G401 (cell line): Measurements from ENCODE around the gene SUN3. TPM values are rescaled to one million over a fixed set of nuclear protein-coding genes. Genes with fewer than 3 reads are reported as not detected.
A peak's percentile ranks its signal among the peaks of the same experiment; 100 is the strongest.
"Not testable (repeated sequence)": the region's sequence is repeated elsewhere in the genome, so short reads cannot be mapped to it uniquely, and the experiment has no call there.

Experiments used
- DNase-seq: peaks from one replicate; pipeline ENCODE4 v3.0.0-alpha.2; 2015; ENCODE audit warnings: low spot score
- in situ Hi-C: cut with HindIII; loops from 2 replicates; pipeline ENCODE4 v1.10.0; 2016; ENCODE audit warnings: low sequenced_read_pairs, mixed read lengths
- total RNA-seq: library from RNA; depleted of rRNA; stranded (reverse); fragments of >200 nt; shearing (Covaris generic); gene quantifications from 2 replicates; pipeline ENCODE4 v1.2.3, GENCODE V29; 2014

The SUN3 gene
- total RNA-seq, 1 experiment from 2014 or later = 0.54 TPM

- DNase-seq = peak; percentile 81
- in situ Hi-C loops = no loop called here
Measured at GRCh38 chr7:48035301-48035966, 6.5 kb upstream of the SUN3 start, which contains the start of gene C7orf57. TSS of gene C7orf57 (plus strand) at chr7:48035543. CDS start at chr7:48036309, 766 bp downstream.

GRCh38 chr7:48033922-48034321, 5.0 kb upstream of the SUN3 start:
- in situ Hi-C loops = no loop called here
- DNase-seq = no peak

DNA sequence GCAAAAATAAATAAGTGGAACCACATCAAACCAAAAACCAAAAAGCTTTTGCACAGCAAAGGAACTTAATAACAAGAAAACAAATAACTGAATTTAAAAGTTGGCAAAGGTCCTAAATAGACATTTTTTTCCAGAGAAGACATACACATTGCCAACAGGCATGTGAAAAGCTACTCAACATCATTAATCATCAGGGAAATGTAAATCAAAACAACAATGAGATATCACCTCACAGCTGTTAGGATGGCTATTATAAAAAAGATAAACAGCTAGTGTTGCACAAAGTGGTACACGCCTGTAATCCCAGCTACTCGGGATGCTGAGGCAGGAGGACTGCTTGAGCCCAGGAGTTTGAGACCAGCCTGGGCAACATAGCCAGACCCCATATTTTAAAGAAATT, 2.2 kb upstream of the SUN3 start:
- no peak for DNase-seq
- in situ Hi-C loops = no loop called here

DNA sequence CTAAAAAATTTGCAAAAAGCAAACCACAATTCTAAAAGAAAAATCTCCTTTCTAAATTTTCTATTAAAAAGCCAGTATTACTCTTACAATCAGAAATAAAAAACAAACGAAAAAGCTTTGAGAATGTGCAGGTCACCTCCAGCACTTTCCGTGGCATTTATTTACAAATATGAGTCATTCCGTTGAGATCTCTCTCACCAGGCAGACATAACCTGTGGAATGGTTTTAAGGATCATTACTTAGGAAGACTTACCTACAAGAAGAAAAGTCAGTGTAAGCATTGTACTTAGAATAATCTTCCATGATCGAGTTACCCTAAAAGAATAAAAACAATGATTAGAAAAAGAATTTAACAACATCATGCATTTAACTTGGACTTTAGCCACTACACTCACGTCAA, 3.3 kb downstream of the SUN3 start:
- in situ Hi-C loops = no loop called here
- no peak for DNase-seq

- no peak for DNase-seq
- in situ Hi-C loops = no loop called here
Measured at GRCh38 chr7:48017674-48018073, 11.2 kb downstream of the SUN3 start.

DNA sequence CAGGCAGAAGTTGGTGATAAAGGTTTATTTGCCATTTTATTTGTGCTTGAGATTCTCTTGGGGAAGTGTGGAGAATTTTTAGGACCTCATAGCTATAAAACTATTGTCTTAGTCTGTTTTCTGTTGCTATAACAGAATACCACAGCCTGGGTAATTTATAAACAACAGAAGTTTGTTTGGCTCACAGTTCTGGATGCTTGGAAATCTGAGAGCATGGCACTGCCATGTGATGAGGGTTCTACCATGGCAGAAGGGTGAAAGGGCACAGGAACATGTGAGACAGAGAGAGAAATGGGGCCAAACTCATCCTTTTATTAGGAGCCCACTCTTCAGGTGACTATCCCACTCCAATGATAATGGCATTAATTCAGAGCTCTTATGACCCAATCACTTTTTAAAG, 12.3 kb downstream of the SUN3 start:
- DNase-seq = no peak
- in situ Hi-C loops = no loop called here

GRCh38 chr7:48011951-48012350, 17.0 kb downstream of the SUN3 start:
- in situ Hi-C loops = no loop called here

DNA sequence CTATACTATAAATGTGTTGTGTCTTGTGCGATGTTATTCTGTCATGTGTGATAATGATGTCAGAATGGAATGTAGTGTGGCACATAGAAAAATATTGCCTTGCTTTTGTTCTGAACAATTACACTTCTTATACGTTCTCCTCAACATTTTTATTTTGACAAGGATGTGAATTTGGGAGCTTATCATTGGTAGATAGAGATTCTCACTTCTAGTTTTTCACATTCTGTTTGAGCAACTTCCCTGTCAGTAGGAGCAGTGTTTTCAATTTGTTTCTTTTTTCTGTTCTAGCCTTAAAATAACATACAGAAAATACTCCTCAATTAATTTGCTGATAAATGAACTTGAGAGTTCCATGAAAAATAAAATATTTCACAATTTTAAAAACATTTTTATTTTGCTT, 17.6 kb downstream of the SUN3 start:
- DNase-seq = no peak
- in situ Hi-C loops = no loop called here

More at GRCh38 chr7:48011951-48012350, 17.0 kb downstream of the SUN3 start:
- DNase-seq = no peak

GRCh38 chr7:48009954-48010353, 19.0 kb downstream of the SUN3 start:
- no peak for DNase-seq
- in situ Hi-C loops = no loop called here

GRCh38 chr7:48009257-48009656, 19.6 kb downstream of the SUN3 start:
- no peak for DNase-seq
- in situ Hi-C loops = no loop called here

GRCh38 chr7:48006866-48007265, 22.0 kb downstream of the SUN3 start:
- in situ Hi-C loops = no loop called here
- DNase-seq = no peak

DNA sequence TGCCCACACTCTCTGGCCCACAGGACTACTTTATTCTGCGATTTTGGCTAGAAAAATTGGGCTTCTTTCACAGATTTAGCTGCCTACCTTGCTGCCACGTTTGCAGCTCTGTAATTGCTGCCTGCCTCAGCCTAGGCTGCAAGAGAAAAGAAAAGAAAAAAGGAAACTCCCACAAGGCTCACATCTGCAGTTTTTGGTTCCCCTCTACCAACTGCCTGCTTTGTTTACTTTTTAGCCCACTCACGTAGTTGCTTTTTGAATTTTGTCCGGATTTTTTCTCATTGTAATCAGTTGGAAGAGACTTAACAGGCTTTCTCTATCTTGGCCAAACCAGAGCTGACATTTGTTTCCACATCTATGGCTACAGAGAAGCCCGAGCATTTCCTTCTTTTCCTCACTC, 24.3 kb downstream of the SUN3 start:
- DNase-seq = no peak
- in situ Hi-C loops = no loop called here

- DNase-seq = no peak
Measured at GRCh38 chr7:48004032-48004431, 24.9 kb downstream of the SUN3 start.

DNA sequence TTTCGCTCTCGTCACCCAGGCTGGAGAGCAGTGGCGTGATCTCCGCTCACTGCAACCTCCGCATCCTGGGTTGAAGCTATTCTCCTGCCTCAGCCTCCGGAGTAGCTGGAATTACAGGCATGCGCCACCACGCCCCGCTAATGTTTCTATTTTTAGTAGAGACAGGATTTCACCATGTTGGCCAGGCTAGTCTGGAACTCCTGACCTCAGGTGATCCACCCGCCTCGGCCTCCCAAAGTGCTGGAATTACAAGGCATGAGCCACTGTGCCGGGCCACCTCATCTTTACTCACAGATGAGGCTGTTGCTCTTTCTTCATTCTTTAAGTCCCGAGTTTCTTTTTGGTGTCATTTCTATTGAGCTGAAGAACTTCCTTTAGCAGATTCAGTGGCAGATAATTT, 28.7 kb downstream of the SUN3 start:
- in situ Hi-C loops, DNase-seq: not testable (repeated sequence)

More at GRCh38 chr7:48004032-48004431, 24.9 kb downstream of the SUN3 start:
- in situ Hi-C loops = no loop called here

GRCh38 chr7:47999413-47999812, 29.5 kb downstream of the SUN3 start:
- in situ Hi-C loops = no loop called here
- DNase-seq = no peak

- DNase-seq = no peak
- in situ Hi-C loops = no loop called here
Measured at GRCh38 chr7:47992446-47992845, 36.5 kb downstream of the SUN3 start.

DNA sequence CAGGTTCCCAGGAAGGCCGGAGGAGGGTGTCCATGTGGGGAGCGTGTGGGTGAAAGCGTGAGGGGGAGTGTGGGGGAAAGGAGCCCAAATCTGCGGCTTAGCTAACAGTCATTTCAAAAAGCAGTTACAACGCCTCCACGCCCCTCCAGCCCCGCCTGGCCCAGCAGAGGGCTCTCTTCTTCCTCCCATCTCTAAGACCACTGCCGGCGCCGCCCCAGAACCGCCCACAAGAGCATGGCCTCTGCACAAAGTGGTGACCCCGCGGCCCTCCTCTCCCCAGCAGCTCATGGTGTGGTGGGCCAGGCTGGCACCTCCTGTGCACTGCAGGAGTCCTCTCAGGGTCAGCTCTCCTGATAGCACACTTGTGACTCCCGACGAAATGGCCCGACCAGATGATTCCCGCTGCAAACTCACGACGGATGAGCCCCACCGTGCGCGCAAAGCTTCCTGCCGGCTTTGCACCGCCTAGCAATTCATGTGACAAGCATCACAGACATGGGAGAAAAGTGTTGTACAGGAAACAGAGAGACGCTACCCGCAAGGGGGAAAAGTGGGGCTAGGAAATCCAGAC, 37.1 kb downstream of the SUN3 start:
- DNase-seq = peak; percentile 60
- in situ Hi-C loops = no loop called here

GRCh38 chr7:47991270-47991669, 37.6 kb downstream of the SUN3 start:
- in situ Hi-C loops = no loop called here

GRCh38 chr7:47990592-47990991, 38.3 kb downstream of the SUN3 start:
- no peak for DNase-seq
- in situ Hi-C loops = no loop called here

More at GRCh38 chr7:47991270-47991669, 37.6 kb downstream of the SUN3 start:
- DNase-seq = no peak

GRCh38 chr7:47989607-47990400, 39.1 kb downstream of the SUN3 start:
- in situ Hi-C loops, DNase-seq: not testable (repeated sequence)
